GM15510 (cell line): ENCODE data around the gene TDP2.

Source experiments
- POLR2A ChIP-seq: IDR thresholded peaks from 3 replicates; pipeline ENCODE4 v1.6.1; 2011; ENCODE audit warnings: borderline replicate concordance; ENCODE audit not compliant: insufficient read length; ENCODE audit errors: extremely low read depth

TDP2 gene

DNA sequence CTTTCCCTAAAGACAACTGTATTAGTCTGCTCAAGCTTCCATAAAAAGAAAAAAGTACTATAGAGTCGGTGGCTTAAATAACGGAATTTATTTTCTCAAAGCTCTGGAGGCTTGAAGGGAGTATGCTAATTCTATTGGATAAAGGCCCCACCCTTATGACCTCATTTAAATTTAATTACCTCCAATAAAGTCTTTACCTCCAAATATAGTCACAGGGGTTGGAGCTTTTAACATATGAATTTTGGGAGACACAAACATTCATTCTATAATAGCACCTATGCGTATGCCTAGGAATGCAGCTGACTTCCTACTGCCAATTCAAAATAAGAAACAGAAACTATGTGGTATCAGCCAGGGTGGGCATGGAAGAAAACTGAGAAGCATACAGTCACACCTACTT is 46.1 kb downstream of the TDP2 start:
- TF ChIP-seq POLR2A = no peak

DNA sequence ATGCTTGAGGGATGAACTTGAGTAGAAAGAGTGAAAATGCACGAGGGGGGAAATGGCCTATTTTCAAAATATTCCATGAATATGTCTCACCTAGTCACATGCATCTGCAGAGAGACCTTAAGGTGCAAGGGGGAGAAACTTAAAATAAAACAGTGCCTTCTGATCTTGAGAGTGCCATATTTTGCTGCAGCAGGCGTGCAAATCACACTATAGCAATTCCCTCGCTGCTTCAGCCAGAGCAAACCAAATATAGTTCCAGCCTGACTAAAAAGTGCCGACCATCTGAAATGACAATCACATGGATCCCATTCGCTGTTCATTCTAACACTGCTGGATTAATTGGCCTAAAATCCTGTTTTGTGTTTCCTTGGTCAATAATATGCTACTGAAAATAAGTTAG is 47.0 kb downstream of the TDP2 start:
- no peak for TF ChIP-seq POLR2A

DNA sequence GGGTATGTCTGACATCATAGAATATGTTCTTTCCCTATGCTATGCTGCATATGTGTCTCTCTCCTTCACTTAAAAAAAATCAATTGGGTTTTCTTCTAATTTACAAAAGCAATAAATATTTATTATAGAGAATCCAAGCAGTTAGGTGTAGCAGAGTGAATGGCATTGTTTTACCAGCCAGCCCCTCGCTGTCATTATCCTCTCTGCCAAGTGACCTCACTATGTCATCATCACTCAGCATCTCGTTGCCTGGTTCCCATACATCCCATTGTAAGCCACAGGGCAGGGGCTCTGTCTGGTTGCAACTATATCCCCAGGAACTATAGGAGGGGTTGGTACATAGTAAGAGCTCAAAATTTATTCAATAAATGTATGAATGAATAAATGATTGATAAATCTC is 52.1 kb downstream of the TDP2 start:
- TF ChIP-seq POLR2A = no peak

DNA sequence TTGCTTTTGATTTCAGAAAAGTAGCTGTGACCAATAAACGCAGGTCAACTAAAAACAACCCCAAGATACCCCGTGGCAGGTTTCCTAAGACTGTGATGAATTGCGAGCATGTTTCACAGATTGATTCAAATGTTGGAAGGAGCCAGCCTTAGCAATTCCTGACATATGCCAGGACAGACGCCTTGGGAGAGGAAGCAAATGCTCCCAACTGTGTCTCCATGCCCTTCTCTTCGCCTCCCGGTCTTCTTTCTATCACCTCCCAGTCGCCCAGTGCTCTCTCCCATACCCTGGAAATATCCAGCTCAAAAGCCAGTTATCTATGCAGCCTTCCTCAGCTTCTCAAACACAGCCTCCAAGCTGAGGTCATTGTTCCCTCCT is 52.7 kb downstream of the TDP2 start:
- TF ChIP-seq POLR2A = no peak

DNA sequence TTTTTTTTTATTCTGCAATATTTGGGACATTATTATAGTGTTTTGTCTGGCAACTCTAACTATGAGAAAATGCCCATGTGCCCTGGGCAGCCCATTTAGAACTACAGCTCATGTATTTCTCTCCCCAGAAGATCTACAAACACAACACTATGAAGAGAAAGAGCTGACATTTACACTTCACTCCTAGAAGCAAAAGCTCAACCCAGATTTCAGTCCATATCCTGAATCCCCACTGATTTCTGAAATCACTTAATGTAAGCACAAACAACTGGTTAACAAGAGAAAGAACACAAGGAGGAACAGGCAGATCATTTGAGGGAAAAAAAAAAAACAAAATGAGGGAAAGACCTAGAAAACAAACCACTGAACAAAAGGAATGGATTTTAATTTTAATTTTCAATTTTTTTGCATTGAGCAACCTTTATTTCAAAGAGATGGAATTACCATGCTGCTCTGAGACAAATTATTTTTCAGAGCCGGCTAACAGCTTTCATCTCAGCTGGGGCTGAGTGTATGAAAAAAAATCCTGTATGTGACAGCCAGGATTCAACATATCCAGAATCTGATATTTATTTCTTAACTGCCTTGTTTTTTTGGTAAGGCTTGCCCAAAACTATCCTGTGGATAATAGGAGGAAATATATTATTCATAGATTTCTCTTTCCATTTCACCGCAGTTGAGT is 53.2 kb downstream of the TDP2 start:
- no peak for TF ChIP-seq POLR2A

DNA sequence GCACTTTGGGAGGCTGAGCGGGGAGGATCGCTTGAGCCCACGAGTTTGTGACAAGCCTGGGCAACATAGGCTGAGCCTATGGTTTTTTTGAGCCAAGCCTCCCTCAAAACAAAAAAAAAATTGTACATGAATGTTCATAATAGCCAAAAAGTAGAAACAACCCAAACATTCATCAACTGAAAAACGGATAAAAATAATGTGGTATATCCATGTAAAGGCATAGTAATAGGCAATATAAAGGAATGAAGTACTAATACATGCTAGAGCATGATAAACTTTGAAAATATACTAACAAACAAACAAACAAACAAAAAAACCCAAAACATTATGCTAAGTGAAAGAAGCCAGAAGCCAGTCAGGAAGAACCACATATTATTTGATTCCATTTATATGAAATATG is 56.0 kb downstream of the TDP2 start:
- TF ChIP-seq POLR2A = no peak

DNA sequence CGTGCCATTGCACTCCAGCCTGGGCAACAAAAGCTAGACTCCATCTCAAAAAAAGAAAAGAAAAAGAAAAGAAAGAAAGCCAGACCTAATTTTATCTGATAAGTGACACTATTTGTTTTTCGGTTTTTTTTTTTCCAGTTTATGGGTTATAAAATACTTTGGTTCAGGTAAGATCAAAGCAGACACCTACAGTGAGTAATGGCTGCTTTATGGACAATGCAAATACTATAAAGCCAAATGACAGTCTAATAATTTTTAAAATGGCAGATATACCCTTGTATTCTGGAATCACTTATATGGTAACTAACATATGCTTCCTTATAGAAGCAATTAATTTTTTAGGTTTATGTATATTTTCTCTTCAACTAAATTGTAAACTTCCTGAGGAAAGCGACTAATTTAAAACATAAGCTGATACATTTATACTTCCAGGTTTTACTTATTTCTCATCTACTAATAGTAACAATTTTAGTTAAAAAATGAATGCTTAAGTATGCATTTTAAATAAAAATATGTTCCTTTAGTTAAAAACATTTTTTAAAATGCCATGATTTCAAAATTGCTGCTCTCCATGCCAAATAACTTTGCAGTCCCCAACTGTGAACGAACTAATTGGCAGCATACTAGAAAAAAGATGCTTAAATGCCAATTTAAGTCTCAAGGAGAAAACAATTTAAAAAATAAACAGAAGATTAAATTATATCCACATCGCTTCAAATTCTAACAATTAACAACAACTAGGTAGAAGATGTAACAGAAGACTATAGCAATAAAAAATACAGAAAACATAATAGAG is 59.2 kb downstream of the TDP2 start:
- no peak for TF ChIP-seq POLR2A

DNA sequence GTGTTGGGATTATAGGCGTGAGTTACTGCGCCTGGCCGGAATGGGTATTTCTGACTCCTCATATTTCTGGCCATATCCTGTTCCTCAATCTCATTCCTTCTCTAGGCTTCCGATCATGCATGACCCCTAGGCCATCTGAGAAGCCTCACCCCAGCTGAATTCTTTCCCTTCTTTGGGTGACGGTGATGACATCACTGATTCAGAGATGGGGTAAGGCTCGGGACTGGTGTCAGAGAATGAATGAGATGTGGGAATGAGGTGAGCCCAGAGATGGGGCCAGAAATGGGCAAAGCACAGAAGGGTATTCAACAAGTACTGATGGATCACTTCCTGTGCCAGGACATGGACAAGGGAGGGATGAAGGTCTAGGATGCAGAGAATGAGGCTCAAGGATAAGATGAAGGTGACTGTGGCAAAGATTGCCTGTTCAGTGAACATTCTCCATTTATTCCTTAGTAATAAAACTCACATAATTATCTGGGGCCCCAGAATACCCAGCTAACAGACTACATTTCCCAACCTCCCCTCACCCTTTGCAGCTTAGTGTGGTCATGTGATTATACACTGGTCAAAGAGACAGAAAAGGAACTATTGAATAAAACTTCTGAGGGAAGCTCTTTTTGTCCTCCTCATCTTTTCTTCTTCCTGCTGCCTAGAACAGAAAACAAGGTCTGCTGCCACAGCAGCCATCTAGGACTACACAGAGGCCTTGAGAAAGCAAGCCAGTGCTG is 60.3 kb downstream of the TDP2 start:
- TF ChIP-seq POLR2A = no peak

DNA sequence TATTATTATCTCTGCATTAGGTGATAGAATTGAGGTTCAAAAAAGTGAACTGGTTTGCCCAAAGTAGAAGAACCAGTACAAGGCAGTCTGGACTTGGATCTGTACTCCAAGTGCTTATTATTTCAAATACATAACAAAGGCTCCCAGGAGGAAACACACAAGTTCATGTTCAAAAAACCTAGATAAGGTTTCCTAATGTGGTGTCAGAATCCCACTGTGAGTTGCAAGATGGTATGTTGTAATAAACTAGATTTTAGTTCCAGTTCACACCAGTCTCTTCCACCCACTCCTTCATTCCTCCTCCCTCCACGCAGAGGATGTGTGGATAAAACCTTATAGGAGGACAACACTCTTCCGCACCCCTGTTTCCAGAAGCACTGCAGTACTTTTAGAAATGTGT is 63.5 kb downstream of the TDP2 start:
- TF ChIP-seq POLR2A = no peak

DNA sequence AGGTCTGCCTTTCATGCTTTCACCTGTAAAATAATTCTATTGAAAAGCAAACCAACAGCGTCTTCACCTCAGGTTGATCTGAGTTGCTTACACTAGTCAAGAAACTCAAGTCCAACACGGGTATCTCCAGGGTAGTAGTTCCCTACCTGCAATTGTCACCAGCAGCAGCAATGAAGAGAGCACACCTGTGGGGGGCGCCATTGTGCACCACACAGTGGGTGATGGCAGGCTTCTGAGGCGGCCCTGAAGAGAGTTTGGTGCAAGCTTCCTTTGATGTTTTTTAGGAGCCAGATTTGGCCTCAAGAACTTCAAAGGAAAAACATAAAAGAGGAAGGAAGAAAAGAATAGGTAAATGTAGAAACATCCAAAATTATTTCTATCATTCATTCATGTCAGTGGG is 65.8 kb downstream of the TDP2 start:
- TF ChIP-seq POLR2A = no peak
